ENCODE data around the gene PRKACG.
A peak's percentile ranks its signal among the peaks of the same experiment; 100 is the strongest.
"Not testable (repeated sequence)": the region's sequence is repeated elsewhere in the genome, so short reads cannot be mapped to it uniquely, and the experiment has no call there.

PRKACG gene

GRCh38 chr9:69014013-69014412 lies at the start of gene PRKACG:
Gene PRKACG, minus strand, starts transcription at chr9:69014113. Its CDS starts 21 bp downstream, at chr9:69014092.
- no peak for DNase-seq

- DNase-seq: no peak
Observed at GRCh38 chr9:69062195-69062594, 48.3 kb upstream of the PRKACG start.

GRCh38 chr9:69060766-69061165 lies 46.9 kb upstream of the PRKACG start:
- DNase-seq: no peak

- no peak for DNase-seq
Observed at GRCh38 chr9:69058101-69058500, 44.2 kb upstream of the PRKACG start.

- DNase-seq: no peak
Observed at GRCh38 chr9:69056191-69056815, 42.4 kb upstream of the PRKACG start.

- DNase-seq: no peak
Observed at GRCh38 chr9:69054989-69055388, 41.1 kb upstream of the PRKACG start.

- not testable (repeated sequence) for DNase-seq
Observed at GRCh38 chr9:69050936-69051335, 37.0 kb upstream of the PRKACG start.

GRCh38 chr9:69049094-69049493 lies 35.2 kb upstream of the PRKACG start:
- no peak for DNase-seq

GRCh38 chr9:69047371-69047770 lies 33.5 kb upstream of the PRKACG start:
- no peak for DNase-seq

GRCh38 chr9:69046723-69047122 lies 32.8 kb upstream of the PRKACG start:
- no peak for DNase-seq

- DNase-seq: no peak
Observed at GRCh38 chr9:69045821-69046220, 31.9 kb upstream of the PRKACG start.

GRCh38 chr9:69044240-69045219 lies 30.6 kb upstream of the PRKACG start:
- DNase-seq: no peak

GRCh38 chr9:69040646-69041045 lies 26.7 kb upstream of the PRKACG start:
- DNase-seq: no peak

GRCh38 chr9:69036799-69037198 lies 22.9 kb upstream of the PRKACG start:
- no peak for DNase-seq

GRCh38 chr9:69036309-69036708 lies 22.4 kb upstream of the PRKACG start:
- no peak for DNase-seq

- peak; percentile 74 for DNase-seq
Observed at GRCh38 chr9:69035438-69036308, 21.8 kb upstream of the PRKACG start, which contains the start of gene FXN. Gene FXN, plus strand, starts transcription at chr9:69035752. Its CDS starts 31 bp downstream, at chr9:69035783.

GRCh38 chr9:69034071-69034470 lies 20.2 kb upstream of the PRKACG start:
- DNase-seq: no peak

GRCh38 chr9:69030851-69031645 lies 17.1 kb upstream of the PRKACG start:
- no peak for DNase-seq

- DNase-seq: no peak
Observed at GRCh38 chr9:69029535-69029934, 15.6 kb upstream of the PRKACG start.

GRCh38 chr9:69028754-69029153 lies 14.8 kb upstream of the PRKACG start:
- no peak for DNase-seq

GRCh38 chr9:69027355-69028097 lies 13.6 kb upstream of the PRKACG start:
- DNase-seq: peak; percentile 45

All from midbrain (tissue), 1 donor.